T-helper 1 cell treated with Interleukin-12 subunit alpha and Interleukin-12 subunit beta and Interleukin-4 antibody, amounts not matched to agents 30 μg/mL and 1 μg/mL, for 36 hours (primary cell): ENCODE data around the gene HLA-DPB1.

ENCODE experiments used
- H3K27ac Mint-ChIP-seq: one replicate; pipeline ENCODE4 v1.8.0; 2021; ENCODE audit warnings: mild to moderate bottlenecking, mixed read lengths
- H3K27me3 Mint-ChIP-seq: one replicate; pipeline ENCODE4 v1.8.0; 2021; ENCODE audit warnings: low read depth, mixed read lengths
- H3K36me3 Mint-ChIP-seq: one replicate; pipeline ENCODE4 v1.8.0; 2021; ENCODE audit warnings: low read depth, mixed read lengths
- H3K4me1 Mint-ChIP-seq: one replicate; pipeline ENCODE4 v1.8.0; 2021; ENCODE audit warnings: low read depth, mixed read lengths
- H3K4me3 Mint-ChIP-seq: one replicate; pipeline ENCODE4 v1.8.0; 2021; ENCODE audit warnings: mild to moderate bottlenecking, moderate library complexity, mixed read lengths
- H3K9me3 Mint-ChIP-seq: one replicate; pipeline ENCODE4 v1.8.0; 2021; ENCODE audit warnings: mixed read lengths

Gene HLA-DPB1

GRCh38 chr6:33075568-33076405, at the start of gene HLA-DPB1:
Gene HLA-DPB1, plus strand, starts transcription at chr6:33075990. Its CDS starts 52 bp downstream, at chr6:33076042.
- Mint-ChIP-seq H3K9me3 (no peaks in the 10 kb centered on the region), H3K27ac (peak within 1 kb of the TSS; percentile 75), H3K36me3 (peaks cover 7% of the 10 kb centered on the region), H3K4me1 (peaks cover 47% of the 10 kb centered on the region), H3K27me3 (peaks cover 9% of the 10 kb centered on the region), H3K4me3 (peak within 1 kb of the TSS; percentile 73)

GRCh38 chr6:33028220-33028849, 47.5 kb upstream of the HLA-DPB1 start:
- Mint-ChIP-seq H3K27me3 (peaks cover 15% of the 10 kb centered on the region), H3K4me1 (peaks cover 19% of the 10 kb centered on the region), H3K4me3 (no peak overlapping the region), H3K27ac (peak overlapping the region; percentile 55), H3K9me3 (no peaks in the 10 kb centered on the region), H3K36me3 (no peaks in the 10 kb centered on the region)

GRCh38 chr6:33029328-33030184, 46.2 kb upstream of the HLA-DPB1 start:
- Mint-ChIP-seq H3K9me3 (peaks cover 3% of the 10 kb centered on the region), H3K4me1 (peaks cover 19% of the 10 kb centered on the region), H3K36me3 (no peaks in the 10 kb centered on the region), H3K27me3 (peaks cover 27% of the 10 kb centered on the region), H3K4me3 (no peak overlapping the region), H3K27ac (peak overlapping the region; percentile 81)

- H3K4me1 Mint-ChIP-seq = peaks cover 19% of the 10 kb centered on the region
- H3K27me3 Mint-ChIP-seq = peaks cover 34% of the 10 kb centered on the region
- no peak overlapping the region for H3K4me3 Mint-ChIP-seq
- peaks cover 10% of the 10 kb centered on the region for H3K9me3 Mint-ChIP-seq
- H3K27ac Mint-ChIP-seq = peak overlapping the region; percentile 71
- peaks cover 3% of the 10 kb centered on the region for H3K36me3 Mint-ChIP-seq
Measured at GRCh38 chr6:33030245-33030644, 45.5 kb upstream of the HLA-DPB1 start.

GRCh38 chr6:33034554-33034953, 41.2 kb upstream of the HLA-DPB1 start:
- no peak overlapping the region for H3K27ac Mint-ChIP-seq
- H3K27me3 Mint-ChIP-seq = peaks cover 72% of the 10 kb centered on the region
- H3K9me3 Mint-ChIP-seq = peaks cover 13% of the 10 kb centered on the region
- H3K4me1 Mint-ChIP-seq = peaks cover 5% of the 10 kb centered on the region
- H3K36me3 Mint-ChIP-seq = peaks cover 3% of the 10 kb centered on the region
- H3K4me3 Mint-ChIP-seq = no peak overlapping the region

GRCh38 chr6:33036535-33036934, 39.3 kb upstream of the HLA-DPB1 start:
- Mint-ChIP-seq H3K9me3 (peaks cover 13% of the 10 kb centered on the region), H3K27me3 (peaks cover 81% of the 10 kb centered on the region), H3K36me3 (peaks cover 3% of the 10 kb centered on the region), H3K4me3 (no peak overlapping the region), H3K4me1 (no peaks in the 10 kb centered on the region), H3K27ac (no peak overlapping the region)

- no peaks in the 10 kb centered on the region for H3K4me1 Mint-ChIP-seq
- H3K9me3 Mint-ChIP-seq = peaks cover 12% of the 10 kb centered on the region
- no peaks in the 10 kb centered on the region for H3K36me3 Mint-ChIP-seq
- H3K27ac Mint-ChIP-seq = no peak overlapping the region
- H3K27me3 Mint-ChIP-seq = peaks cover 74% of the 10 kb centered on the region
- H3K4me3 Mint-ChIP-seq = no peak overlapping the region
Measured at GRCh38 chr6:33040157-33040556, 35.6 kb upstream of the HLA-DPB1 start.

- Mint-ChIP-seq H3K9me3 (peaks cover 6% of the 10 kb centered on the region), H3K27ac (no peak overlapping the region), H3K36me3 (no peaks in the 10 kb centered on the region), H3K27me3 (peaks cover 53% of the 10 kb centered on the region), H3K4me1 (no peaks in the 10 kb centered on the region), H3K4me3 (no peak overlapping the region)
Measured at GRCh38 chr6:33049323-33050013, 26.3 kb upstream of the HLA-DPB1 start.

- Mint-ChIP-seq H3K27ac (no peak overlapping the region), H3K4me3 (no peak overlapping the region), H3K9me3 (peaks cover 6% of the 10 kb centered on the region), H3K27me3 (peaks cover 46% of the 10 kb centered on the region), H3K36me3 (no peaks in the 10 kb centered on the region), H3K4me1 (no peaks in the 10 kb centered on the region)
Measured at GRCh38 chr6:33050014-33050810, 25.6 kb upstream of the HLA-DPB1 start.

- no peaks in the 10 kb centered on the region for H3K4me1 Mint-ChIP-seq
- H3K36me3 Mint-ChIP-seq = no peaks in the 10 kb centered on the region
- H3K9me3 Mint-ChIP-seq = peaks cover 6% of the 10 kb centered on the region
- no peak overlapping the region for H3K4me3 Mint-ChIP-seq
- peaks cover 34% of the 10 kb centered on the region for H3K27me3 Mint-ChIP-seq
- H3K27ac Mint-ChIP-seq = no peak overlapping the region
Measured at GRCh38 chr6:33052627-33053026, 23.2 kb upstream of the HLA-DPB1 start.

- Mint-ChIP-seq H3K27me3 (peaks cover 28% of the 10 kb centered on the region), H3K4me3 (no peak overlapping the region), H3K4me1 (no peaks in the 10 kb centered on the region), H3K36me3 (no peaks in the 10 kb centered on the region), H3K27ac (no peak overlapping the region), H3K9me3 (peaks cover 6% of the 10 kb centered on the region)
Measured at GRCh38 chr6:33053230-33053629, 22.6 kb upstream of the HLA-DPB1 start.

- Mint-ChIP-seq H3K27me3 (peaks cover 23% of the 10 kb centered on the region), H3K36me3 (no peaks in the 10 kb centered on the region), H3K27ac (no peak overlapping the region), H3K4me3 (no peak overlapping the region), H3K4me1 (no peaks in the 10 kb centered on the region), H3K9me3 (peaks cover 6% of the 10 kb centered on the region)
Measured at GRCh38 chr6:33057222-33058150, 18.3 kb upstream of the HLA-DPB1 start.

GRCh38 chr6:33061987-33062386, 13.8 kb upstream of the HLA-DPB1 start:
- no peak overlapping the region for H3K27ac Mint-ChIP-seq

More at GRCh38 chr6:33061987-33062386, 13.8 kb upstream of the HLA-DPB1 start:
- Mint-ChIP-seq H3K4me3 (no peak overlapping the region), H3K36me3 (peaks cover 7% of the 10 kb centered on the region), H3K9me3 (no peaks in the 10 kb centered on the region), H3K4me1 (no peaks in the 10 kb centered on the region), H3K27me3 (peaks cover 4% of the 10 kb centered on the region)
